SK-N-SH (cell line): ENCODE measurements around the gene PCDHGB2. TPM values are rescaled to one million over a fixed set of nuclear protein-coding genes. Genes with fewer than 3 reads are reported as not detected.
A peak's percentile ranks its signal among the peaks of the same experiment; 100 is the strongest.
"Not testable (repeated sequence)": the region's sequence is repeated elsewhere in the genome, so short reads cannot be mapped to it uniquely, and the experiment has no call there.

Experiments
- CTCF ChIA-PET: fragments of 300-600, 350-600 bp; formaldehyde crosslinking; extraction: SDS; loops from one replicate; lab custom pipeline; 2021; lab: Yijun Ruan, JAX
- POLR2A ChIA-PET: fragments of 350-600 bp; sonication (Branson Sonifier 250); formaldehyde crosslinking; extraction: SDS; loops from one replicate; lab custom pipeline; 2020; ENCODE audit warnings: antibody characterized with exemption, inconsistent platforms; lab: Yijun Ruan, JAX
- DNase-seq: peaks from one replicate; pipeline ENCODE4 v3.0.0; 2012
- H2AFZ ChIP-seq: fragments of 200-600 bp; sonication (generic); 2 replicates; pipeline ENCODE4 v1.8.1; 2016; ENCODE audit warnings: antibody characterized with exemption, mild to moderate bottlenecking, low read depth
- H3F3A ChIP-seq: fragments of 200-600 bp; sonication (generic); replicated peaks from 2 replicates; pipeline ENCODE3; 2016; ENCODE audit warnings: antibody characterized with exemption, mild to moderate bottlenecking; ENCODE audit not compliant: insufficient read depth
- H3K27ac ChIP-seq, 2 experiments: fragments of 200-500 bp in 1 of 2; fragments of 200-600 bp in 1 of 2; sonication (Bioruptor generic) in 1 of 2; sonication (generic), shearing (Covaris generic) in 1 of 2; 2 replicates each; pipeline versions ENCODE4 v1.5.1 to v1.6.1; 2014 to 2016; ENCODE audit warnings: low read depth in 2 of 2, inconsistent platforms in 1 of 2, low read length in 1 of 2, mild to moderate bottlenecking in 1 of 2, mixed read lengths in 1 of 2
- H3K27me3 ChIP-seq: fragments of 200-600 bp; sonication (generic), shearing (Covaris generic); 2 replicates; pipeline ENCODE4 v1.6.1; 2016; ENCODE audit warnings: mixed run types; ENCODE audit not compliant: insufficient read depth
- H3K36me3 ChIP-seq, 2 experiments: fragments of 200-500 bp in 1 of 2; fragments of 200-600 bp in 1 of 2; sonication (Bioruptor generic) in 1 of 2; sonication (generic) in 1 of 2; replicated peaks in 1 of 2; 2 replicates each; pipeline versions ENCODE3 to v1.5.1; 2014 to 2016; ENCODE audit warnings: low read length in 1 of 2, mild to moderate bottlenecking in 1 of 2; ENCODE audit not compliant: insufficient read depth in 2 of 2, control insufficient read depth in 1 of 2
- H3K4me1 ChIP-seq, 2 experiments: fragments of 200-500 bp in 1 of 2; fragments of 200-600 bp in 1 of 2; sonication (Bioruptor generic) in 1 of 2; sonication (generic), shearing (Covaris generic) in 1 of 2; 2 replicates each; pipeline versions ENCODE4 v1.5.1 to v1.6.1; 2014 to 2016; ENCODE audit warnings: low read depth in 1 of 2, low read length in 1 of 2, mixed run types in 1 of 2; ENCODE audit not compliant: insufficient read depth in 2 of 2, control insufficient read depth in 1 of 2
- H3K4me2 ChIP-seq: fragments of 200-600 bp; sonication (generic), shearing (Covaris generic); 2 replicates; pipeline ENCODE4 v1.6.1; 2017; ENCODE audit warnings: mixed run types
- H3K4me3 ChIP-seq, 2 experiments: fragments of 200-500 bp in 1 of 2; fragments of 200-600 bp in 1 of 2; sonication (Bioruptor generic) in 1 of 2; sonication (generic), shearing (Covaris generic) in 1 of 2; 2 replicates each; pipeline versions ENCODE4 v1.5.1 to v1.8.1; 2014 to 2016; ENCODE audit warnings: low read depth in 2 of 2, inconsistent platforms in 1 of 2, low read length in 1 of 2, mild to moderate bottlenecking in 1 of 2, mixed read lengths in 1 of 2, moderate library complexity in 1 of 2
- H3K79me2 ChIP-seq: fragments of 200-600 bp; sonication (generic); 2 replicates; pipeline ENCODE4 v1.8.1; 2017; ENCODE audit warnings: mild to moderate bottlenecking; ENCODE audit not compliant: insufficient read depth
- H3K9ac ChIP-seq: fragments of 200-600 bp; sonication (generic); 2 replicates; pipeline ENCODE4 v1.6.1; 2017; ENCODE audit warnings: mixed run types
- H3K9me2 ChIP-seq: fragments of 200-600 bp; sonication (generic); 2 replicates; pipeline ENCODE4 v1.6.1; 2017; ENCODE audit warnings: mixed run types
- H3K9me3 ChIP-seq: fragments of 200-600 bp; sonication (generic); 2 replicates; pipeline ENCODE4 v1.6.1; 2017; ENCODE audit warnings: mixed run types, mild to moderate bottlenecking, moderate library complexity
- H4K20me1 ChIP-seq: fragments of 200-600 bp; sonication (generic); 2 replicates; pipeline ENCODE4 v1.6.1; 2017; ENCODE audit warnings: mild to moderate bottlenecking, mixed run types; ENCODE audit not compliant: insufficient read depth
- CTCF ChIP-seq: fragments of 200-600 bp; sonication (generic); IDR thresholded peaks from 2 replicates; pipeline ENCODE4 v1.6.1; 2017; ENCODE audit warnings: antibody characterized with exemption, mild to moderate bottlenecking, moderate library complexity
- FOXM1 ChIP-seq: IDR thresholded peaks from 2 replicates; pipeline ENCODE4 v1.4.0; 2012; ENCODE audit warnings: low read depth, mild to moderate bottlenecking
- TAF1 ChIP-seq: IDR thresholded peaks from 2 replicates; pipeline ENCODE4 v1.6.1; 2012; ENCODE audit warnings: low read depth, mild to moderate bottlenecking, low read length, moderate library complexity, borderline replicate concordance
- ZBTB33 ChIP-seq: IDR thresholded peaks from 2 replicates; pipeline ENCODE4 v1.4.0; 2012; ENCODE audit warnings: low read depth, borderline replicate concordance
- WGBS: methylation state at CpG from one replicate; pipeline ENCODE4 v1.1.6; 2017; ENCODE audit warnings: low lambda C conversion rate; 5-methylcytosine and 5-hydroxymethylcytosine counted together
- polyA plus RNA-seq, 3 experiments: library from polyadenylated mRNA; depleted of rRNA; stranded (reverse); fragments of >200 nt; gene quantifications; 2 replicates each; pipeline ENCODE4 v1.2.3, GENCODE V29; 2012

The PCDHGB2 gene
- polyA plus RNA-seq, 1 of the 3 experiments (the other 2 are of a cell fraction), result 4.5 TPM

GRCh38 chr5:141392429-141393198 is 32.8 kb downstream of the PCDHGB2 start, which contains the start of gene PCDHGA8:
Gene PCDHGA8, plus strand, starts transcription at chr5:141392633. Its CDS starts 181 bp downstream, at chr5:141392814.
- Histone ChIP-seq H3F3A (no peaks in the 10 kb centered on the region), H3K4me1 (no peaks in the 10 kb centered on the region), H4K20me1 (no peaks in the 10 kb centered on the region), H3K4me3 (no peak within 1 kb of the TSS; a peak in 1 of 4 replicates), H2AFZ (no peak within 1 kb of the TSS), H3K27ac (no peak within 1 kb of the TSS), H3K79me2 (no peaks in the 10 kb centered on the region; the same call in 1 of the 2 replicates), H3K9me2 (no peaks in the 10 kb centered on the region), H3K27me3 (no peaks in the 10 kb centered on the region), H3K9ac (no peak within 1 kb of the TSS), H3K36me3 (peaks cover 0 to 15% of the 10 kb centered on the region in 2 experiments), H3K4me2 (no peak within 1 kb of the TSS), H3K9me3 (peaks cover 7% of the 10 kb centered on the region; the same call in 1 of the 2 replicates)
- ChIA-PET CTCF (interaction anchor here (1.8 kb wide), 1 partner anchor 24 kb away, joined by 4 read pairs; the partner anchor contains the start of gene PCDHGB7), POLR2A (no interaction called here)
- DNase-seq, result no peak
- 89% methylated on average over 38 of the region's 38 CpGs for WGBS
- peak; percentile 13; the same call in 1 of the 2 replicates for TF ChIP-seq CTCF
- TF ChIP-seq ZBTB33, result no peak

- DNase-seq, result no peak
- POLR2A ChIA-PET, result no interaction called here
- Histone ChIP-seq H4K20me1 (no peaks in the 10 kb centered on the region), H3K9me2 (no peaks in the 10 kb centered on the region), H3K27me3 (no peaks in the 10 kb centered on the region), H3K4me1 (no peaks in the 10 kb centered on the region), H3K79me2 (no peaks in the 10 kb centered on the region; the same call in 1 of the 2 replicates), H3K36me3 (peaks cover 0 to 15% of the 10 kb centered on the region in 2 experiments), H2AFZ (no peak overlapping the region), H3F3A (no peaks in the 10 kb centered on the region), H3K27ac (no peak overlapping the region), H3K4me3 (no peak overlapping the region; a peak in 1 of 4 replicates), H3K9me3 (peaks cover 7% of the 10 kb centered on the region; the same call in 1 of the 2 replicates), H3K4me2 (no peak overlapping the region), H3K9ac (no peak overlapping the region)
- WGBS, result 64% methylated on average over 21 of the region's 21 CpGs
- TF ChIP-seq FOXM1 (no peak), TAF1 (no peak)
- CTCF ChIA-PET, result no interaction called here
Observed at GRCh38 chr5:141393267-141393666, 33.5 kb downstream of the PCDHGB2 start.

GRCh38 chr5:141394401-141395187 is 34.8 kb downstream of the PCDHGB2 start:
- 81% methylated on average over 24 of the region's 53 CpGs for WGBS
- H4K20me1 ChIP-seq, H2AFZ ChIP-seq, H3K4me1 ChIP-seq, H3K9ac ChIP-seq, H3K9me2 ChIP-seq, H3K27ac ChIP-seq, H3K9me3 ChIP-seq, H3K4me3 ChIP-seq, POLR2A ChIA-PET, DNase-seq, H3F3A ChIP-seq, H3K79me2 ChIP-seq, H3K27me3 ChIP-seq, H3K4me2 ChIP-seq: not testable (repeated sequence)
- CTCF ChIA-PET, result interaction anchor here (0.7 kb wide), 1 partner anchor 131 kb away, joined by 3 read pairs; no protein-coding TSS in a partner anchor
- H3K36me3 ChIP-seq, result peaks cover 0 to 15% of the 10 kb centered on the region in 2 experiments

- DNase-seq, H3K4me2 ChIP-seq, H3K36me3 ChIP-seq, H3K27me3 ChIP-seq, H3K9me2 ChIP-seq, H3K79me2 ChIP-seq, POLR2A ChIA-PET, H3K4me1 ChIP-seq, H3K4me3 ChIP-seq, H4K20me1 ChIP-seq, H3F3A ChIP-seq, H2AFZ ChIP-seq, H3K27ac ChIP-seq, H3K9ac ChIP-seq: not testable (repeated sequence)
- CTCF ChIA-PET, result interaction anchor here (0.9 to 1.0 kb wide), 3 partner anchors 32 to 216 kb away, joined by 3 to 4 read pairs (median 3); partner anchors contain the start of genes PCDHB16 and PCDHGA12
- 61% methylated on average over 22 of the region's 43 CpGs for WGBS
- peaks cover 11% of the 10 kb centered on the region for H3K9me3 ChIP-seq
Observed at GRCh38 chr5:141397756-141398551, 38.2 kb downstream of the PCDHGB2 start, which contains the start of gene PCDHGB5. Gene PCDHGB5, plus strand, starts transcription at chr5:141397947. Its CDS starts 181 bp downstream, at chr5:141398128.
